SK-N-SH treated with all-trans-retinoic acid at 6 μM for 48 hours (cell line): Measurements from ENCODE around the gene REG1B.

Source experiments
- ATAC-seq: fragments of 200-7000 bp; cut with Tn5 transposase; 3 replicates; pipeline ENCODE4 v1.9.1; 2020; ENCODE audit warnings: mild to moderate bottlenecking, moderate library complexity
- ARNTL ChIP-seq: fragments of 450-650 bp; formaldehyde crosslinking; IDR thresholded peaks from 2 replicates; pipeline ENCODE4 v1.5.0; 2020; ENCODE audit warnings: low read depth, mild to moderate bottlenecking, moderate library complexity, borderline replicate concordance
- BACH2 ChIP-seq: fragments of 250-450 bp; sonication (Bioruptor Pico); IDR thresholded peaks from 2 replicates; pipeline ENCODE4 v1.9.0; 2021; ENCODE audit warnings: mild to moderate bottlenecking, borderline replicate concordance
- CSRNP3 ChIP-seq: fragments of 250-450 bp; sonication (Bioruptor Pico); IDR thresholded peaks from 2 replicates; pipeline ENCODE4 v1.5.1; 2021; ENCODE audit warnings: mild to moderate bottlenecking, moderate library complexity
- ESRRG ChIP-seq: fragments of 250-450 bp; sonication (Bioruptor Pico); IDR thresholded peaks from 2 replicates; pipeline ENCODE4 v1.6.1; 2021; ENCODE audit warnings: mild to moderate bottlenecking
- GLIS3 ChIP-seq: fragments of 250-450 bp; sonication (Bioruptor Pico); IDR thresholded peaks from 2 replicates; pipeline ENCODE4 v1.5.0; 2020; ENCODE audit warnings: mild to moderate bottlenecking, moderate library complexity
- OSR1 ChIP-seq: fragments of 250-450 bp; sonication (Bioruptor Pico); IDR thresholded peaks from 2 replicates; pipeline ENCODE4 v1.8.0; 2022; ENCODE audit warnings: moderate library complexity, mild to moderate bottlenecking, inconsistent platforms
- PPARA ChIP-seq: fragments of 250-450 bp; sonication (Bioruptor Pico); IDR thresholded peaks from 2 replicates; pipeline ENCODE4 v1.5.0; 2020; ENCODE audit warnings: mild to moderate bottlenecking, borderline replicate concordance
- RARB ChIP-seq: fragments of 250-450 bp; sonication (Bioruptor Pico); IDR thresholded peaks from 2 replicates; pipeline ENCODE4 v1.8.0; 2021; ENCODE audit warnings: mild to moderate bottlenecking, moderate library complexity
- SNAI2 ChIP-seq: fragments of 250-450 bp; sonication (Bioruptor Pico); IDR thresholded peaks from 2 replicates; pipeline ENCODE4 v1.5.0; 2020; ENCODE audit warnings: mild to moderate bottlenecking, moderate library complexity
- TCF4 ChIP-seq: fragments of 250-450 bp; sonication (Bioruptor Pico); IDR thresholded peaks from 2 replicates; pipeline ENCODE4 v1.8.0; 2021; ENCODE audit warnings: mild to moderate bottlenecking, moderate library complexity, borderline replicate concordance
- TSHZ2 ChIP-seq: fragments of 250-450 bp; sonication (Bioruptor Pico); IDR thresholded peaks from 2 replicates; pipeline ENCODE4 v1.5.0; 2020; ENCODE audit warnings: mild to moderate bottlenecking, moderate library complexity
- ZC3H10 ChIP-seq: fragments of 250-450 bp; sonication (Bioruptor Pico); IDR thresholded peaks from 2 replicates; pipeline ENCODE4 v1.5.1; 2021; ENCODE audit warnings: mild to moderate bottlenecking, moderate library complexity
- ZFP3 ChIP-seq: fragments of 250-450 bp; sonication (Bioruptor Pico); IDR thresholded peaks from 2 replicates; pipeline ENCODE4 v1.5.0; 2020; ENCODE audit warnings: mild to moderate bottlenecking, moderate library complexity
- ZFP30 ChIP-seq: fragments of 450-650 bp; formaldehyde crosslinking; IDR thresholded peaks from 2 replicates; pipeline ENCODE4 v1.5.0; 2022; ENCODE audit warnings: mild to moderate bottlenecking, moderate library complexity
- ZNF565 ChIP-seq: fragments of 450-650 bp; formaldehyde crosslinking; conservative IDR thresholded peaks from 2 replicates; pipeline ENCODE4 v1.5.0; 2020; ENCODE audit warnings: low read depth, mild to moderate bottlenecking, moderate library complexity
- ZNF70 ChIP-seq: fragments of 450-650 bp; formaldehyde crosslinking; IDR thresholded peaks from 2 replicates; pipeline ENCODE4 v1.5.0; 2020; ENCODE audit warnings: mild to moderate bottlenecking, moderate library complexity
- ZNF8 ChIP-seq: fragments of 450-650 bp; formaldehyde crosslinking; IDR thresholded peaks from 2 replicates; pipeline ENCODE4 v1.5.0; 2020; ENCODE audit warnings: mild to moderate bottlenecking, moderate library complexity
- TF ChIP-seq, protein P1 (sequence below): fragments of 250-450 bp; sonication (Bioruptor Pico); IDR thresholded peaks from 2 replicates; pipeline ENCODE4 v1.8.0; 2020; ENCODE audit warnings: mild to moderate bottlenecking, moderate library complexity, borderline replicate concordance
- TF ChIP-seq, protein P2 (sequence below): fragments of 250-450 bp; sonication (Bioruptor Pico); IDR thresholded peaks from 2 replicates; pipeline ENCODE4 v1.8.0; 2021; ENCODE audit warnings: low read depth, mild to moderate bottlenecking, moderate library complexity, borderline replicate concordance

The REG1B gene

DNA sequence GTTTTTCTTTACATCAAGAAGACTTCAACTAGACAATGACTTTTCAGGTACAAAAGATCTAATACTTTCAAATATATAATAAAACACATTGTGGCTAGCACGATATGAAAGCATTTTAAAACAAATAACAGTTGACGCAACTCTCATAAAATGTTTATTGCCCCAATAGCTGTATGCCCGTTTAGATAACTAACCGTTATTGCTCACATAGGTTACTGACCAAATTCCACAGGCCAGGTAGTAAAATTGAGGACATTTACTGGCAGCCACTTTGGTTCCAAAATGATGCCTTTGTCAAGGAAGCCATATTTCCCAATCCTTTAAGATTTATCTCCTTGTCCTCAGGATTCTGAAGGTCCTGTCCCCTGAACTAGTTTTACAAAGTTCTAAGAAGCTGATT is 2.9 kb upstream of the REG1B start:
- no peak for ATAC-seq
- TF ChIP-seq TCF4 (CRISPR knock-in tag): no peak
- no peak for TF ChIP-seq GLIS3 (CRISPR knock-in tag)
- no peak for TF ChIP-seq ZNF565 (CRISPR knock-in tag)
- TF ChIP-seq ZNF8 (CRISPR knock-in tag): no peak
- no peak for TF ChIP-seq ZFP30 (CRISPR knock-in tag)
- no peak for TF ChIP-seq ESRRG (CRISPR knock-in tag)

GRCh38 chr2:79086255-79086654 is 1.5 kb downstream of the REG1B start:
- no peak for ATAC-seq
- TF ChIP-seq ARNTL: no peak
- TF ChIP-seq ZC3H10: no peak
- no peak for TF ChIP-seq ZNF70
- no peak for TF ChIP-seq ESRRG (CRISPR knock-in tag)

- TF ChIP-seq ZFP3 (CRISPR knock-in tag): no peak
- TF ChIP-seq SNAI2 (CRISPR knock-in tag): no peak
- no peak for TF ChIP-seq PPARA (CRISPR knock-in tag)
- no peak for TF ChIP-seq TSHZ2
- no peak for TF ChIP-seq GLIS3 (CRISPR knock-in tag)
- no peak for TF ChIP-seq ZFP30 (CRISPR knock-in tag)
- no peak for TF ChIP-seq ESRRG (CRISPR knock-in tag)
- no peak for TF ChIP-seq CSRNP3 (CRISPR knock-in tag)
- no peak for TF ChIP-seq ZNF8 (CRISPR knock-in tag)
- TF ChIP-seq ZNF565 (CRISPR knock-in tag): no peak
- no peak for TF ChIP-seq RARB
- no peak for ATAC-seq
These were observed 2.4 kb downstream of the REG1B start for GRCh38 chr2:79085382-79085781.

DNA sequence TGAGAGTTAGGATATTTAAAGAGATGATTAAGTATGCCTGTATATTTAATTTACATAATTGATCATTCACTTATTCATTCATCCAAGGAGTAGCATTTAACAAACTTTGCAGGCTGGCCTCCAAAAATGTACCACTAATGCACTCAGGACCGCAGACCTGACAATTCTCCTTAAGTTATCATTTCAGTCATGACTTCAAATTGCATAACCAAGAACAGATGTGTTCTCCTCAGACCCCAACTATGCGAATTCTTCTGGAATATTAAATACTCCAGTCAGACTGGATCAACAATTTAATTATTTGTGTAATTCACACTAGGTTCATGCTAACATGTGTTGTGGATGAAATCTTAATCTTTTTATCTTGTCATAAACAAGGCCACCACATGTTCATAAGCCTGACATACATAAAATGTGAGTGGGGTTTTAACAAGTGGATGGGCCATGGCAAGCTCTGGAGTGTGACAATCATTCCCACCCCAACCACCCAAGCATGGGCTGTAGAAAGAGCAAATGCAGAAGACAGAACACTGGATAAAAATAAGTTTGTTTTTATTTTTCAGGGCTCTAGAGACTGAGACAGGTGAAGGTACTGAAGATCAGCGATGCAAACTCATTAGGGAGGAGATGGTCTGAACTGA is 3.2 kb downstream of the REG1B start:
- ATAC-seq: no peak
- TF ChIP-seq, protein P1, sequence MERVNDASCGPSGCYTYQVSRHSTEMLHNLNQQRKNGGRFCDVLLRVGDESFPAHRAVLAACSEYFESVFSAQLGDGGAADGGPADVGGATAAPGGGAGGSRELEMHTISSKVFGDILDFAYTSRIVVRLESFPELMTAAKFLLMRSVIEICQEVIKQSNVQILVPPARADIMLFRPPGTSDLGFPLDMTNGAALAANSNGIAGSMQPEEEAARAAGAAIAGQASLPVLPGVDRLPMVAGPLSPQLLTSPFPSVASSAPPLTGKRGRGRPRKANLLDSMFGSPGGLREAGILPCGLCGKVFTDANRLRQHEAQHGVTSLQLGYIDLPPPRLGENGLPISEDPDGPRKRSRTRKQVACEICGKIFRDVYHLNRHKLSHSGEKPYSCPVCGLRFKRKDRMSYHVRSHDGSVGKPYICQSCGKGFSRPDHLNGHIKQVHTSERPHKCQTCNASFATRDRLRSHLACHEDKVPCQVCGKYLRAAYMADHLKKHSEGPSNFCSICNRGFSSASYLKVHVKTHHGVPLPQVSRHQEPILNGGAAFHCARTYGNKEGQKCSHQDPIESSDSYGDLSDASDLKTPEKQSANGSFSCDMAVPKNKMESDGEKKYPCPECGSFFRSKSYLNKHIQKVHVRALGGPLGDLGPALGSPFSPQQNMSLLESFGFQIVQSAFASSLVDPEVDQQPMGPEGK (CRISPR knock-in tag): no peak
- peak; percentile 87 for TF ChIP-seq TCF4 (CRISPR knock-in tag)

DNA sequence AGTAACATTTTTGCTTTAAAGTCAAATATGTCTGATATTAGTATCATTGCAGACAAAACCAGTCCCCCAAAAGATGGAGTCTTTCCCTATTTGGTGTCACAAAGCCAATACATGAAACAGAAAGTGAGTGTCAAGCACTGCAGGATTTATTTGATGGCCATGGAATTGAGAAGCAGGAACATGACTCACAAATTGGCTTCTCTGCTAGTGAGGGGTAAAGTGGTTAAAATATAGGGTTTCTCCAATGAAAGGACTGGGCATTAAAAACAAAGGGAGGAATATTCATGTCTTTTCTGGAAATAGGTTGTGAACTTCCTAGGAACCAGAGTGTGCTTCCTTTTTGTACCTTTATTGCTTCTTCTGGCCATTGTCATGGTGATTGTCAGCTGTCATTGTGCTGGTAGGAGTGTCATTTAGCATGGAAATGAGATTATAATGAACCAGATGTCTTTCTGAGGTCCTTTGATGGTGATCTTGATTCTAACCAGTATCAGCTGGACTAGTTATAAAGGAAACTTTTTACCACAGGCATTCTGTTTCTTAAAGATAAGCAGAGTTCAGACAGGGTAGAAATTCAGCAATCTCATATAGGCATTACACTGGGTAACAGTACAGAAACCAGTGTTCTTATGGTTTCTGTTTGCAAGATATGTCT is 4.1 kb downstream of the REG1B start:
- no peak for ATAC-seq
- TF ChIP-seq, protein P2, sequence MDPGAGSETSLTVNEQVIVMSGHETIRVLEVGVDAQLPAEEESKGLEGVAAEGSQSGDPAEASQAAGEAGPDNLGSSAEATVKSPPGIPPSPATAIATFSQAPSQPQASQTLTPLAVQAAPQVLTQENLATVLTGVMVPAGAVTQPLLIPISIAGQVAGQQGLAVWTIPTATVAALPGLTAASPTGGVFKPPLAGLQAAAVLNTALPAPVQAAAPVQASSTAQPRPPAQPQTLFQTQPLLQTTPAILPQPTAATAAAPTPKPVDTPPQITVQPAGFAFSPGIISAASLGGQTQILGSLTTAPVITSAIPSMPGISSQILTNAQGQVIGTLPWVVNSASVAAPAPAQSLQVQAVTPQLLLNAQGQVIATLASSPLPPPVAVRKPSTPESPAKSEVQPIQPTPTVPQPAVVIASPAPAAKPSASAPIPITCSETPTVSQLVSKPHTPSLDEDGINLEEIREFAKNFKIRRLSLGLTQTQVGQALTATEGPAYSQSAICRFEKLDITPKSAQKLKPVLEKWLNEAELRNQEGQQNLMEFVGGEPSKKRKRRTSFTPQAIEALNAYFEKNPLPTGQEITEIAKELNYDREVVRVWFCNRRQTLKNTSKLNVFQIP (CRISPR knock-in tag): no peak
- no peak for TF ChIP-seq TSHZ2
- no peak for TF ChIP-seq OSR1 (CRISPR knock-in tag)
- no peak for TF ChIP-seq ZNF8 (CRISPR knock-in tag)
- no peak for TF ChIP-seq BACH2 (CRISPR knock-in tag)
- no peak for TF ChIP-seq CSRNP3 (CRISPR knock-in tag)
- TF ChIP-seq ARNTL: no peak
- no peak for TF ChIP-seq SNAI2 (CRISPR knock-in tag)
- no peak for TF ChIP-seq ZFP3 (CRISPR knock-in tag)
- TF ChIP-seq ZC3H10: no peak
